H1 (cell line): ENCODE measurements around the gene OR10V1. TPM values are rescaled to one million over a fixed set of nuclear protein-coding genes. Genes with fewer than 3 reads are reported as not detected.

ENCODE experiments used
- CTCF ChIA-PET: fragments of 300-600 bp; sonication (Branson Sonifier 250); formaldehyde crosslinking; loops from one replicate; lab custom pipeline; 2021; ENCODE audit not compliant: partially characterized antibody; lab: Charles Lee
- POLR2A ChIA-PET: fragments of 300-600 bp; sonication (Branson Sonifier 250); formaldehyde crosslinking; loops from one replicate; lab custom pipeline; 2021; ENCODE audit warnings: inconsistent platforms; ENCODE audit not compliant: partially characterized antibody; lab: Charles Lee
- DNase-seq, 2 experiments: peaks; one replicate each; pipeline versions ENCODE4 v3.0.0 to v3.0.0-alpha.2; 2010 to 2022; ENCODE audit warnings: low spot score in 2 of 2, low read depth in 1 of 2, mixed read lengths in 1 of 2
- FAIRE-seq: peaks from 2 replicates; lab custom pipeline; 2011; peaks lifted over from hg19 to GRCh38; lab: Jason Lieb, UNC
- H2AFZ ChIP-seq: 2 replicates; pipeline ENCODE4 v1.8.1; 2012; ENCODE audit warnings: low read length, inconsistent platforms
- H2AK5ac ChIP-seq: 2 replicates; pipeline ENCODE4 v1.6.1; 2013; ENCODE audit warnings: low read depth, low read length
- H2BK120ac ChIP-seq: replicated peaks from 2 replicates; pipeline ENCODE3; 2013; ENCODE audit warnings: low read depth, low read length, inconsistent platforms
- H2BK12ac ChIP-seq: 2 replicates; pipeline ENCODE4 v1.6.1; 2013; ENCODE audit warnings: low read depth, low read length
- H2BK15ac ChIP-seq: 2 replicates; pipeline ENCODE4 v1.6.1; 2013; ENCODE audit warnings: low read length
- H2BK20ac ChIP-seq: 2 replicates; pipeline ENCODE4 v1.6.1; 2013; ENCODE audit warnings: low read length
- H2BK5ac ChIP-seq: 2 replicates; pipeline ENCODE4 v1.6.1; 2013; ENCODE audit warnings: low read depth, low read length
- H3K14ac ChIP-seq: 2 replicates; pipeline ENCODE4 v1.6.1; 2013; ENCODE audit warnings: inconsistent platforms; ENCODE audit not compliant: insufficient read length
- H3K18ac ChIP-seq: 2 replicates; pipeline ENCODE4 v1.6.1; 2013; ENCODE audit warnings: low read length; ENCODE audit errors: extremely low read depth
- H3K23ac ChIP-seq: 2 replicates; pipeline ENCODE4 v1.6.1; 2013; ENCODE audit warnings: inconsistent platforms; ENCODE audit not compliant: insufficient read length
- H3K23me2 ChIP-seq: 2 replicates; pipeline ENCODE4 v1.6.1; 2013; ENCODE audit warnings: low read depth, low read length
- H3K27ac ChIP-seq: 2 replicates; pipeline ENCODE4 v1.6.1; 2011; ENCODE audit warnings: low read depth, low read length, inconsistent platforms
- H3K27me3 ChIP-seq, 4 experiments: replicated peaks in 1 of 4; 1 replicate in 1 of 4; 2 replicates in 3 of 4; pipeline versions ENCODE4 v1.6.1 to v1.8.1; 2011 to 2013; ENCODE audit warnings: low read length in 3 of 4, mild to moderate bottlenecking in 3 of 4, inconsistent platforms in 2 of 4, mixed read lengths in 2 of 4, moderate library complexity in 1 of 4; ENCODE audit not compliant: control insufficient read depth in 3 of 4, insufficient read depth in 3 of 4; ENCODE audit errors: extremely low read depth in 1 of 4
- H3K36me3 ChIP-seq, 4 experiments: 2 replicates each; pipeline versions ENCODE4 v1.6.1 to v1.8.1; 2011 to 2013; ENCODE audit warnings: mild to moderate bottlenecking in 4 of 4, low read length in 3 of 4, moderate library complexity in 2 of 4, control low read depth in 1 of 4, inconsistent platforms in 1 of 4; ENCODE audit not compliant: insufficient read depth in 4 of 4, control insufficient read depth in 2 of 4
- H3K4ac ChIP-seq: replicated peaks from 2 replicates; pipeline ENCODE3; 2013; ENCODE audit warnings: low read length, low read depth, mixed read lengths, inconsistent platforms; ENCODE audit not compliant: insufficient read length
- H3K4me1 ChIP-seq, 4 experiments: replicated peaks in 1 of 4; 1 replicate in 1 of 4; 2 replicates in 3 of 4; pipeline versions ENCODE4 v1.6.1 to v1.8.1; 2011 to 2013; ENCODE audit warnings: low read length in 3 of 4, inconsistent platforms in 2 of 4, mixed read lengths in 1 of 4; ENCODE audit not compliant: insufficient read depth in 4 of 4, control insufficient read depth in 3 of 4
- H3K4me2 ChIP-seq, 2 experiments: 2 replicates each; pipeline versions ENCODE4 v1.6.1 to v1.8.1; 2011 to 2013; ENCODE audit warnings: low read depth in 2 of 2, low read length in 2 of 2, control low read depth in 1 of 2, inconsistent platforms in 1 of 2, mild to moderate bottlenecking in 1 of 2; ENCODE audit not compliant: insufficient read depth in 1 of 2
- H3K4me3 ChIP-seq, 4 experiments: fragments of 200-600, 300-600 bp in 1 of 4; sonication (generic), shearing (Covaris generic), sonication (Bioruptor Twin) in 1 of 4; 2 replicates each; pipeline versions ENCODE4 v1.5.1 to v1.8.1; 2011 to 2016; ENCODE audit warnings: low read length in 4 of 4, low read depth in 3 of 4, control low read depth in 2 of 4, inconsistent platforms in 2 of 4, mild to moderate bottlenecking in 2 of 4, mixed read lengths in 1 of 4, moderate library complexity in 1 of 4; ENCODE audit not compliant: insufficient read depth in 2 of 4; ENCODE audit errors: extremely low read depth in 1 of 4
- H3K56ac ChIP-seq: replicated peaks from 2 replicates; pipeline ENCODE3; 2013; ENCODE audit warnings: low read depth, mild to moderate bottlenecking, mixed read lengths, low read length, inconsistent platforms; ENCODE audit not compliant: insufficient read length
- H3K79me1 ChIP-seq: 2 replicates; pipeline ENCODE4 v1.6.1; 2013; ENCODE audit warnings: low read depth, low read length, control low read depth
- H3K79me2 ChIP-seq, 2 experiments: 2 replicates each; pipeline versions ENCODE4 v1.6.1 to v1.8.1; 2012 to 2013; ENCODE audit warnings: low read length in 2 of 2, mild to moderate bottlenecking in 2 of 2, inconsistent platforms in 1 of 2; ENCODE audit not compliant: insufficient read depth in 2 of 2, control insufficient read depth in 1 of 2
- H3K9ac ChIP-seq, 4 experiments: replicated peaks in 1 of 4; 1 replicate in 1 of 4; 2 replicates in 3 of 4; pipeline versions ENCODE4 v1.6.1 to v1.8.1; 2011 to 2013; ENCODE audit warnings: low read depth in 3 of 4, low read length in 3 of 4, control low read depth in 2 of 4, mild to moderate bottlenecking in 2 of 4, moderate library complexity in 2 of 4, inconsistent platforms in 1 of 4; ENCODE audit errors: extremely low read depth in 1 of 4
- H3K9me3 ChIP-seq, 2 experiments: 2 replicates each; pipeline versions ENCODE4 v1.6.1 to v1.8.1; 2012 to 2013; ENCODE audit warnings: mild to moderate bottlenecking in 2 of 2, moderate library complexity in 2 of 2, control low read depth in 1 of 2, inconsistent platforms in 1 of 2, low read depth in 1 of 2, low read length in 1 of 2, mixed read lengths in 1 of 2; ENCODE audit not compliant: insufficient read depth in 2 of 2
- H4K20me1 ChIP-seq, 2 experiments: replicated peaks in 1 of 2; 2 replicates each; pipeline versions ENCODE3 to v1.8.1; 2011 to 2013; ENCODE audit warnings: inconsistent platforms in 2 of 2, low read length in 2 of 2, mild to moderate bottlenecking in 1 of 2; ENCODE audit not compliant: insufficient read depth in 2 of 2, control insufficient read depth in 1 of 2
- H4K5ac ChIP-seq: 2 replicates; pipeline ENCODE4 v1.6.1; 2013; ENCODE audit warnings: low read length, low read depth, mixed read lengths, inconsistent platforms; ENCODE audit not compliant: insufficient read length
- H4K8ac ChIP-seq: 2 replicates; pipeline ENCODE4 v1.8.0; 2013; ENCODE audit warnings: mild to moderate bottlenecking, moderate library complexity, low read length, inconsistent platforms; ENCODE audit not compliant: insufficient read depth; ENCODE audit errors: extremely low read depth
- H4K91ac ChIP-seq: replicated peaks from 2 replicates; pipeline ENCODE3; 2013; ENCODE audit warnings: low read length, mixed read lengths, inconsistent platforms; ENCODE audit not compliant: insufficient read length
- BRCA1 ChIP-seq: IDR thresholded peaks from 2 replicates; pipeline ENCODE4 v1.6.1; 2012; ENCODE audit warnings: low read depth, low read length, improper control_type of control experiment
- CHD1 ChIP-seq: IDR thresholded peaks from 2 replicates; pipeline ENCODE4 v1.6.1; 2012; ENCODE audit warnings: low read depth, low read length, improper control_type of control experiment
- GABPA ChIP-seq: IDR thresholded peaks from 2 replicates; pipeline ENCODE4 v1.6.1; 2011; ENCODE audit warnings: mild to moderate bottlenecking, low read length, moderate library complexity, borderline replicate concordance; ENCODE audit not compliant: insufficient read depth
- HDAC2 ChIP-seq, 2 experiments: fragments of 300-600 bp in 1 of 2; sonication (generic) in 1 of 2; IDR thresholded peaks; 2 replicates each; pipeline ENCODE4 v1.6.1; 2011 to 2012; ENCODE audit warnings: low read depth in 2 of 2, low read length in 2 of 2, mild to moderate bottlenecking in 2 of 2, moderate library complexity in 2 of 2, borderline replicate concordance in 1 of 2, inconsistent platforms in 1 of 2
- HDAC6 ChIP-seq: IDR thresholded peaks from one replicate; pipeline ENCODE4 v1.7.1; 2012; ENCODE audit warnings: low read depth, mild to moderate bottlenecking, inconsistent platforms, low read length, moderate library complexity
- JUN ChIP-seq: IDR thresholded peaks from 2 replicates; pipeline ENCODE4 v1.6.1; 2011; ENCODE audit warnings: low read depth, mild to moderate bottlenecking, improper control_type of control experiment, low read length
- KDM1A ChIP-seq: fragments of 200-600, 300-600 bp; sonication (generic); IDR thresholded peaks from 2 replicates; pipeline ENCODE4 v1.7.1; 2016; ENCODE audit warnings: mild to moderate bottlenecking, low read length, borderline replicate concordance
- PHF8 ChIP-seq: fragments of 200-600 bp; sonication (generic); conservative IDR thresholded peaks from 2 replicates; pipeline ENCODE4 v1.7.1; 2012; ENCODE audit warnings: low read depth, mild to moderate bottlenecking, inconsistent platforms, low read length, moderate library complexity
- POLR2A ChIP-seq, 2 experiments: IDR thresholded peaks; 1 replicate in 1 of 2; 2 replicates in 1 of 2; pipeline ENCODE4 v1.6.1; 2011; ENCODE audit warnings: low read depth in 2 of 2, low read length in 2 of 2, mild to moderate bottlenecking in 2 of 2; ENCODE audit errors: control extremely low read depth in 1 of 2
- RAD21 ChIP-seq, 2 experiments: IDR thresholded peaks in 1 of 2; conservative IDR thresholded peaks in 1 of 2; 2 replicates each; pipeline ENCODE4 v1.6.1; 2011; ENCODE audit warnings: low read depth in 2 of 2, low read length in 2 of 2, improper control_type of control experiment in 1 of 2, inconsistent platforms in 1 of 2, mild to moderate bottlenecking in 1 of 2, moderate library complexity in 1 of 2
- TAF1 ChIP-seq: IDR thresholded peaks from 2 replicates; pipeline ENCODE4 v1.6.1; 2011; ENCODE audit warnings: mild to moderate bottlenecking, low read depth, low read length
- TAF7 ChIP-seq: optimal IDR thresholded peaks from 2 replicates; pipeline ENCODE3; 2011; ENCODE audit warnings: low read depth, mild to moderate bottlenecking, inconsistent platforms, low read length, moderate library complexity, borderline replicate concordance
- WGBS, 2 experiments: shearing (Covaris generic) in 1 of 2; methylation state at CpG; one replicate each; pipeline versions ENCODE4 v1.1.6 to v1.1.7; 2013 to 2015; ENCODE audit warnings: low lambda C conversion rate in 2 of 2, mixed read lengths in 2 of 2, inconsistent platforms in 1 of 2, low coverage in 1 of 2, missing lambda C conversion rate in 1 of 2; ENCODE audit not compliant: insufficient replicate concordance in 2 of 2, insufficient coverage in 1 of 2, insufficient read length in 1 of 2; ENCODE audit errors: extremely low coverage in 1 of 2, missing lambda C conversion rate in 1 of 2; 5-methylcytosine and 5-hydroxymethylcytosine counted together
- polyA plus RNA-seq, 7 experiments: library from polyadenylated mRNA; depleted of rRNA in 3 of 7; stranded (reverse) in 5 of 7; unstranded in 2 of 7; fragments of >200 nt in 5 of 7; fragments of 200-250 nt in 2 of 7; gene quantifications; 1 replicate in 5 of 7; 2 replicates in 1 of 7; 4 replicates in 1 of 7; pipeline versions ENCODE4 v1.2.1 to v1.2.3, GENCODE V29; 2011 to 2013; ENCODE audit warnings: missing spikeins in 2 of 7, mixed read lengths in 2 of 7
- total RNA-seq: library from RNA; stranded (reverse); fragmentation: NEBNext Ultra II Directional; extraction: Animal tissue kit (Norgen Biotek cat#: 25700); gene quantifications from 2 replicates; pipeline ENCODE4 v1.2.1, GENCODE V29; 2021

OR10V1 gene
- total and polyA plus RNA-seq, 2 of the 8 experiments (the other 6 are each of a cell fraction or from before 2014, with no cell fraction given), result not detected

- Histone ChIP-seq H3K4me1 (peaks cover 0 to 8% (median 3%) of the 10 kb centered on the region in 4 experiments; a peak in 2 of 7 replicates), H3K18ac (no peak overlapping the region), H3K27me3 (no peaks in the 10 kb centered on the region), H4K8ac (no peak overlapping the region), H2BK12ac (no peak overlapping the region), H3K14ac (no peak overlapping the region), H2AK5ac (no peak overlapping the region), H3K9me3 (no peaks in the 10 kb centered on the region), H2BK120ac (no peak overlapping the region), H3K27ac (no peak overlapping the region), H3K4me2 (no peak overlapping the region; a peak in 1 of 4 replicates), H3K23ac (no peak overlapping the region), H2BK20ac (no peak overlapping the region), H3K23me2 (peaks cover 3% of the 10 kb centered on the region), H2AFZ (no peak overlapping the region), H4K5ac (no peak overlapping the region), H3K79me2 (peaks cover 0 to 14% of the 10 kb centered on the region in 2 experiments; a peak in 2 of 4 replicates), H3K36me3 (peaks cover 3 to 40% (median 18%) of the 10 kb centered on the region in 4 experiments; a peak in 7 of 8 replicates), H4K91ac (no peak overlapping the region), H2BK5ac (no peak overlapping the region), H3K56ac (no peak overlapping the region), H3K4me3 (no peak overlapping the region), H3K4ac (no peak overlapping the region), H3K79me1 (no peaks in the 10 kb centered on the region), H4K20me1 (peaks cover 1 to 4% of the 10 kb centered on the region in 2 experiments), H2BK15ac (no peak overlapping the region), H3K9ac (no peak overlapping the region)
- 96 to 100% methylated on average over 1 of the region's 1 CpG for WGBS, 2 experiments
- FAIRE-seq (no peak), DNase-seq (no peak)
- TF ChIP-seq TAF1, result no peak
- TF ChIP-seq GABPA, result no peak
- no peak for TF ChIP-seq BRCA1
- no peak for TF ChIP-seq KDM1A
- TF ChIP-seq HDAC2 (IDR thresholded peaks at IDR 0.05; ENCODE audit: borderline replicate concordance in 1 of 2, low read depth in 2 of 2, low read length in 2 of 2), result no peak
- no peak for TF ChIP-seq JUN
- TF ChIP-seq HDAC6, result no peak
- no peak for TF ChIP-seq CHD1
- TF ChIP-seq PHF8, result no peak
- no peak for TF ChIP-seq POLR2A (IDR thresholded peaks at IDR 0.05; ENCODE audit: control extremely low read depth in 1 of 2, low read depth in 2 of 2, low read length in 2 of 2)
- TF ChIP-seq RAD21 (IDR thresholded peaks at IDR 0.05 in 1 of 2, conservative IDR thresholded peaks at IDR 0.05 in 1 of 2; ENCODE audit: low read depth in 2 of 2, low read length in 2 of 2), result no peak
- TF ChIP-seq TAF7, result no peak
- ChIA-PET POLR2A (no interaction called here), CTCF (no interaction called here)
Observed at GRCh38 chr11:59666969-59667368, 46.7 kb downstream of the OR10V1 start.
